ENCODE data around the gene PFKFB4. TPM values are rescaled to one million over a fixed set of nuclear protein-coding genes. Genes with fewer than 3 reads are reported as not detected.

The PFKFB4 gene
- total and polyA plus RNA-seq, 12 donors = 0.40 to 7.7 (median 1.2) TPM

DNA sequence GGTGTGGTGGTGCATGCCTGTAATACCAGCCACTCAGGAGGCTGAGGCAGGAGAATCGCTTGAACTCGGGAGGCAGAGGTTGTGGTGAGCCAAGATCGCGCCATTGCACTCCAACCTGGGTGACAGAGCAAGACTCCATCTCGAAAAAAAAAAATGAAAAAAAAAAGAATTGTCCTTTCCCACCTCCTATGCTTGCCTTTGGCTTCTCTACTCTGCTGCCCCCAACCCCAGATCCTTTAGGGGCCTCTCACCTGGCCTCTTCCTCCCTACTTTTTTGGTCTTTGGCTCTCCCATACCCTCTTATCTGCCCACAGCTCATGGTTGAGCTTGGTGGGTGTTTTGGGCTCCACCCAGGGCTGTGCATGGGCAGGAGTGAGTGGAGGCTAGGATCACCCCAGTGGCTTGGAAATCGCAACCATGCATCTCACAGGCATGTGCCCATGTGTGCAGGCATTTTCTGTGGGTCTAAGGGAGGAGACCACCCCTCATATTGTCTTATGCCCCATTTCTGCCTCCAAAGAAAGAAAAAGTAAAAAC lies 50.6 kb downstream of the PFKFB4 start:
- intact Hi-C loops (cut with DNase I) = loop anchor here in 5 of 10 donors (2.0 to 5.0 kb wide), 4 partner anchors 33 to 44 kb away; a partner anchor contains a TSS
- Histone ChIP-seq H3K36me3 (peaks cover 0 to 2% (median 0%) of the 10 kb centered on the region in 9 donors), H3K27me3 (no peaks in the 10 kb centered on the region), H3K4me1 (peaks cover 15 to 50% (median 24%) of the 10 kb centered on the region in 9 donors), H3K4me3 (no peak overlapping the region), H3K9me3 (no peaks in the 10 kb centered on the region), H3K27ac (peak overlapping the region in 1 of 10 donors; percentile 98)
- TF ChIP-seq, protein P1, sequence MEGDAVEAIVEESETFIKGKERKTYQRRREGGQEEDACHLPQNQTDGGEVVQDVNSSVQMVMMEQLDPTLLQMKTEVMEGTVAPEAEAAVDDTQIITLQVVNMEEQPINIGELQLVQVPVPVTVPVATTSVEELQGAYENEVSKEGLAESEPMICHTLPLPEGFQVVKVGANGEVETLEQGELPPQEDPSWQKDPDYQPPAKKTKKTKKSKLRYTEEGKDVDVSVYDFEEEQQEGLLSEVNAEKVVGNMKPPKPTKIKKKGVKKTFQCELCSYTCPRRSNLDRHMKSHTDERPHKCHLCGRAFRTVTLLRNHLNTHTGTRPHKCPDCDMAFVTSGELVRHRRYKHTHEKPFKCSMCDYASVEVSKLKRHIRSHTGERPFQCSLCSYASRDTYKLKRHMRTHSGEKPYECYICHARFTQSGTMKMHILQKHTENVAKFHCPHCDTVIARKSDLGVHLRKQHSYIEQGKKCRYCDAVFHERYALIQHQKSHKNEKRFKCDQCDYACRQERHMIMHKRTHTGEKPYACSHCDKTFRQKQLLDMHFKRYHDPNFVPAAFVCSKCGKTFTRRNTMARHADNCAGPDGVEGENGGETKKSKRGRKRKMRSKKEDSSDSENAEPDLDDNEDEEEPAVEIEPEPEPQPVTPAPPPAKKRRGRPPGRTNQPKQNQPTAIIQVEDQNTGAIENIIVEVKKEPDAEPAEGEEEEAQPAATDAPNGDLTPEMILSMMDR (IDR thresholded peaks at IDR 0.05) = no peak
- 97 to 99% methylated on average over 6 of the region's 6 CpGs for WGBS, 2 donors
- no peak for DNase-seq
- no peak for ATAC-seq

DNA sequence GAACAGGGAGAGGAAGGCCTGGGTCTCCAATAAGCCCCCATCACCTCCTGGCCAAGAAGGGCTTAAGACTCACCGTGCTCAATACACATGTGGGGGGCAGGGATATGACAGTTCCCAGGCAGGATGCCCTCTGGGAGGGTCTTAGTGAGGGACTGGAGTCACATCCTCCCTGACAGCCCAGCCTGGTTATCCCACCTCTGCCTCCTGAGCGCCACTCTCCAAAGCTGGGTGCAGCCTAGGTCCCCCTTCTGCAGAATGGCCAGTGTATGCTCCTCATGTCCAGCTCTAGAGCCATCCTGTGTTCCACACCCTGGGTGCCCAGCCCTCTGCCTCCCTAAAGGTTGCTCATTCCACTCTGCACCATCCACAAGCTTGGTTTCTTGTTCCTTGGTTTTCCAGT lies 51.5 kb downstream of the PFKFB4 start:
- DNase-seq (no peak), ATAC-seq (peak in 1 of 8 donors; percentile 0)
- TF ChIP-seq, protein P1 (IDR thresholded peaks at IDR 0.05) = no peak
- Histone ChIP-seq H3K4me1 (peaks cover 15 to 50% (median 24%) of the 10 kb centered on the region in 9 donors), H3K27me3 (no peaks in the 10 kb centered on the region), H3K4me3 (peak overlapping the region in 3 of 10 donors; percentile 74 to 82 (median 81)), H3K27ac (peak overlapping the region; percentile 87 to 98 (median 97)), H3K36me3 (peaks cover 0 to 11% (median 0%) of the 10 kb centered on the region in 9 donors), H3K9me3 (no peaks in the 10 kb centered on the region)
- 76 to 78% methylated on average over 2 of the region's 2 CpGs for WGBS, 2 donors
- intact Hi-C loops (cut with DNase I) = loop anchor here in 4 of 10 donors (2.0 to 5.0 kb wide), 4 partner anchors 32 to 43 kb away; a partner anchor contains a TSS

DNA sequence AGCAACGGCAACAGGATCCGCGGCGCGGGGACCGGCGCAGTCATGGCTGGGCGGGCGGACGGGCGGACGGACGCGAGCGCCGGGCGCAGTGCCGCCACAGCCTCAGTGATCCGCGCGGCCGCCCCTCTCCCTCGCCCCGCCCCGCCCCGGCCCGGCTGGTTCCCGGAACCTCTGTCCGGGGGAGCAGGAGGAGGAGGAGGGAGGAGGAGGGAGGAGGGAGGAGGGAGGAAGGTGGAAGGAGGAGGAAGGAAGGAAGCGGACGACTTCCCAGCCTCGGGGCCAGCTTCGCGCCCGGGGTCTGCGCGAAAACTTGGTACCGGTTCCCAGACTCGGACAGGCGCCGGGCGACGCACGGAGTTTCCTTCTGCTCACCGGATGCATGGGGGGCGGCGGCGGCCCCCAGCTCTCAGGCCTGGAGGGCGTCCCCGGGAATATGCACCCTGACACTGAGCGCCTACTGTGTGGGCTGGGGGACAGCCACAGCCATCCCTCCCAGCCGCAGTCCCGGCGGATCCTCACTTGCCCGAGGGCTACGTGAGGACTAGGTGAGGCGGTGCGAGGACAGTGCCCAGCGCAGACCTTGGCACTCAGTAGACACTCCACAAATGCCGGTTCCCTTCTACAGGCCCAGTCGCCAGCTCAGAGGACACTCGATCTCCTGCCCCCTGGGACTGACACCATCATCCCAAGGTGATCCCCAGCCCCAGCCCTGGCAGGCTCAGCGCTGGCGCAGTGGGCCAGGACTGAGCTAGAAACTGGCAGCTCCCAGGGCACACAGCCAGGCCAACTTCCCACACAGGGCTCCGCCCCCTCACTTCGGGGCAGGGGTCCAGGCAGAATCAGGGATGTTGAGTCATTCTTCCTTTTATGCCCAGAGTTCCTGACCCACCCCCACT lies 52.3 kb downstream of the PFKFB4 start, which contains the start of gene SHISA5:
SHISA5 (minus strand) TSS at position 124 of the 896 bp plus-strand sequence; CDS start at position 44, 80 bp downstream.
- intact Hi-C loops (cut with DNase I) = loop anchor here in 6 of 10 donors (2.0 to 5.0 kb wide), 5 partner anchors 31 to 43 kb away; a partner anchor contains a TSS
- ATAC-seq (peak; percentile 85 to 93 (median 88)), DNase-seq (peak; percentile 89)
- Histone ChIP-seq H3K27ac (peak within 1 kb of the TSS; percentile 87 to 98 (median 97)), H3K4me3 (peak within 1 kb of the TSS; percentile 32 to 83 (median 79)), H3K27me3 (no peaks in the 10 kb centered on the region), H3K9me3 (no peaks in the 10 kb centered on the region), H3K4me1 (peaks cover 15 to 50% (median 24%) of the 10 kb centered on the region in 9 donors), H3K36me3 (peaks cover 0 to 18% (median 0%) of the 10 kb centered on the region in 9 donors)
- 3 to 4% methylated on average over 50 to 66 of the region's 66 CpGs for WGBS, 2 donors
- TF ChIP-seq, protein P1 (IDR thresholded peaks at IDR 0.05) = no peak

Measured in heart right ventricle (tissue), 16 donors.